Activated CD4-positive, alpha-beta T cell treated with anti-CD3 and anti-CD28 coated beads, Interleukin-2, Interleukin-4, amounts not matched to agents 100 ng/mL and 50 ng/mL, durations not matched to agents 16 hours and 8 hours (primary cell): ENCODE data around the gene CCND2.
"Not testable (repeated sequence)": the region's sequence is repeated elsewhere in the genome, so short reads cannot be mapped to it uniquely, and the experiment has no call there.

ENCODE experiments used
- DNase-seq: peaks from one replicate; pipeline ENCODE4 v3.0.0-alpha.2; 2020; ENCODE audit warnings: low spot score

Gene CCND2

GRCh38 chr12:4273652-4274395 is at the start of gene CCND2:
CCND2 (plus strand) TSS chr12:4273762; CDS start chr12:4274041, 279 bp downstream.
- DNase-seq: peak; percentile 92

GRCh38 chr12:4224206-4224889 is 49.2 kb upstream of the CCND2 start:
- no peak for DNase-seq

- no peak for DNase-seq
These were observed 48.0 kb upstream of the CCND2 start for GRCh38 chr12:4225571-4225970.

- DNase-seq: no peak
These were observed 46.5 kb upstream of the CCND2 start for GRCh38 chr12:4227046-4227445.

- no peak for DNase-seq
These were observed 45.4 kb upstream of the CCND2 start for GRCh38 chr12:4228122-4228580.

- no peak for DNase-seq
These were observed 43.0 kb upstream of the CCND2 start for GRCh38 chr12:4230526-4230925.

- DNase-seq: no peak
These were observed 35.0 kb upstream of the CCND2 start for GRCh38 chr12:4238577-4238976.

- no peak for DNase-seq
These were observed 33.8 kb upstream of the CCND2 start for GRCh38 chr12:4239746-4240145.

GRCh38 chr12:4240161-4240783 is 33.3 kb upstream of the CCND2 start:
- no peak for DNase-seq

GRCh38 chr12:4240981-4241380 is 32.6 kb upstream of the CCND2 start:
- DNase-seq: no peak

- no peak for DNase-seq
These were observed 32.0 kb upstream of the CCND2 start for GRCh38 chr12:4241592-4241991.

GRCh38 chr12:4242595-4242994 is 31.0 kb upstream of the CCND2 start:
- no peak for DNase-seq

- no peak for DNase-seq
These were observed 30.5 kb upstream of the CCND2 start for GRCh38 chr12:4243091-4243490.

- not testable (repeated sequence) for DNase-seq
These were observed 30.0 kb upstream of the CCND2 start for GRCh38 chr12:4243491-4244100.

- no peak for DNase-seq
These were observed 28.7 kb upstream of the CCND2 start for GRCh38 chr12:4244868-4245267.

GRCh38 chr12:4245446-4245845 is 28.1 kb upstream of the CCND2 start:
- no peak for DNase-seq

GRCh38 chr12:4246116-4246515 is 27.4 kb upstream of the CCND2 start:
- DNase-seq: no peak

- no peak for DNase-seq
These were observed 22.9 kb upstream of the CCND2 start for GRCh38 chr12:4250691-4251090.

- peak; percentile 6 for DNase-seq
These were observed 22.2 kb upstream of the CCND2 start for GRCh38 chr12:4251216-4251891.

GRCh38 chr12:4251967-4252366 is 21.6 kb upstream of the CCND2 start:
- DNase-seq: no peak

GRCh38 chr12:4252601-4253000 is 21.0 kb upstream of the CCND2 start:
- DNase-seq: no peak
